NCI-H524 treated with DMSO at 0.1 percent for 48 hours (cell line): ENCODE measurements around the gene FASN.

Experiments used
- DNase-seq: peaks from one replicate; lab custom pipeline; 2025; lab: John Stamatoyannopoulos, UW

FASN gene

DNA sequence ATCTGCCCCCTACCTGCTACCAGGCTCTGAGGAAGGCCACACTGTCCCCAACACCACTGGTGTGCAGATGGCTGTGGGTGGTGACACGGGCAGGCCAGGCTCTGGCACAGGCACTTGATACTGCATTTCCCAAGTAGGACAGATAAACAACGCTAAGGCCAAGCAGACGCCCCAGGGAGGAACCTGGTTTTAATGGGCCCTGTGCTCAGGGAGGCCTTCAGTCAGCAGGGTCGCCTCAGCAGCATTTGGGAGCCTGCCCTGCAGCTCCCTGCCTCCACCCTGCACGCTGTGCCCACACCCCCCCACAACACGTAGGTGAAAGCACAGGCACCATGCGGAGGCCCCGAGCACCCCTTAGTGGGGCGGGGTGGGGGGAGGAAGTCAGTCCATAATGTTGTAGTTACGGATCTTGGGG, 3.3 kb upstream of the FASN start:
- no peak for DNase-seq

DNA sequence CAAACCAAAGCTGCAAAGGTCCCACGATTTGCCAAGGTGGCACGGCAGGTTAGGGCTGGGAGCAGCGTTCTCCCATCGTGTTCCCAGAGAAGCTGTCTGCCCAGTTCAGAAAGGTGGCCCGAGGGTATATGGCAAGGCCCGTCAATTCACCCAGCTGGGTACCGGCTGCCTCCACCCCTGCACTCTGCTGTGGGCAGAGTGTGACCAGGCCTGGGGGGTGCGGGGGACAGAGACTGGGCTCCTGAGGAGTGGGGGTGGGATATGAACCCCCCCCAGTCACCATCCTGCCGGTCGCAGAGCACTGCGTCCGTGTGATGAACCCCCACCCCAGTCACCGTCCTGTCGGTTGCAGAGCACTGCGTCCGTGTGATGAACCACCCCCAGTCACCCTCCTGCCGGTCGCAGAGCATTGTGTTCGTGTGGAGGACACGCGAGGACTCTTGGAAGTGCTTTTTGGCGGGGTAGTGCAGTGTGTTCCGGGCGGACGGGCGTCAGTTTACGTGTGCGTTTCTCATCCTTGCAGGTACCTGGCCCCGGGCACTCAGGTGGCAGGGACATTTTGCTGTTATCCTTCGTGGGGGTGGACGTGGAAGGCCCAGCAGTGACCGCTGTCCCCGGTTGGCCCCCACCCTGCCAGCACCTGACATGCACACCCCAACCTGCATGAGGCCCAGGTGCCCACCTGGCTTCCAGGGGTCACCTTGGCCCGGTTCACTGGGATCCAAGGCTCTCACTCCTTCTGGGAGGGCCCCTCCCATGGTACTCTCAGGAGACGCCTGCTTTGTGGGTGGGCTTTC, 2.7 kb upstream of the FASN start:
- DNase-seq: no peak

DNA sequence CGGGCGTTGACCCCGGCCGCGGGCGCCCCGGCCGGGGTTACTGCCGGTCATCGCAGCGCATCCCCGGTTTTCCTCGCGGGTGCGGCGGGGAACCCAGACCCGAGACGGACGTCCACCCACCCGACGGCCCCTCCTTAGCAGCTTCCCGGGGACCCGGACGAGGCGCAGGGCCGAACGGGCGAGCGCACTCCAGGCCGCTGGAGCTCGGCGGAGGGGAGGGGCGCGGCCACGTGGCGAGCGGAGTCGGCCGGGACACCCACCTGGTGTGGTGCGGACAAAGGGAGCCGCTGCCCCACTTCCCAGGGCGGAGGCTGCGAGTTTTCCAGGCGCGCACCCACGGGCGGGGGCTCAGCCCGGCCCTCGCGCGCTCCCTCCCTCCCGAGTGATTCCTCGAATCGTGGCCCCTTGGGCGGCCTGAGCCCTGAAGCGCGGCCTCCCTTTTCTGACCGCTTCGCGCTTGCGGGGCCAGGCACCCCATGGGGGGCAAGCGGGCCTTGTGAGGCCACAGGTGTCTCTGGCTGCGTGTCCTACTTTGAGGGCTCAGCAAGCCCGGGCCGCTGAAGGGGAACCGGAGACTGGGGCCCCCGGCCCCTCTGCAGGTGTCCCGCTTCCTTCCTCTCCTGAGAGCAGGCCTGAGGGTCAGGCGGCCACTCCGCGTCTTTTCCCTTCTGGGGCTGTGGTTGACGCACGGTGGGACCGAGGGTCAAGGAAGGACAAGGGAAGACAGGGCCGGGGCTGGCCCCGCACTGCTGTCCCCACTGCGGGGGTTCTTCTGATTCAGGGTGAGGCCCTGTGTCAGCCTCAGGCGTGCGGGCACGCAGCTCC, 1.1 kb upstream of the FASN start:
- no peak for DNase-seq

DNA sequence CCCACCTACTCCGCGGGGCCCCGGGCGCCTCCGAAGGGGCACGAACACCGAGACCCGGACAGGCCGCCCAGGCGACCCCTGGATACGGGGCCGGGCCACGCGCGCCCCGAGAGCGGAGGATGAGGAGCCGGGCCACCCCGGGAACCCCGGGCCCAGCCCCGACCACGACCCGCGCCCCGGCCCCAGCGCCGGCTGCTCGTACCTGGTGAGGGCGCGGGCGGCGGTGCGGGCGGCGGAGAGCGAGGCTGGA, 192 bp downstream of the FASN start:
- DNase-seq: no peak

DNA sequence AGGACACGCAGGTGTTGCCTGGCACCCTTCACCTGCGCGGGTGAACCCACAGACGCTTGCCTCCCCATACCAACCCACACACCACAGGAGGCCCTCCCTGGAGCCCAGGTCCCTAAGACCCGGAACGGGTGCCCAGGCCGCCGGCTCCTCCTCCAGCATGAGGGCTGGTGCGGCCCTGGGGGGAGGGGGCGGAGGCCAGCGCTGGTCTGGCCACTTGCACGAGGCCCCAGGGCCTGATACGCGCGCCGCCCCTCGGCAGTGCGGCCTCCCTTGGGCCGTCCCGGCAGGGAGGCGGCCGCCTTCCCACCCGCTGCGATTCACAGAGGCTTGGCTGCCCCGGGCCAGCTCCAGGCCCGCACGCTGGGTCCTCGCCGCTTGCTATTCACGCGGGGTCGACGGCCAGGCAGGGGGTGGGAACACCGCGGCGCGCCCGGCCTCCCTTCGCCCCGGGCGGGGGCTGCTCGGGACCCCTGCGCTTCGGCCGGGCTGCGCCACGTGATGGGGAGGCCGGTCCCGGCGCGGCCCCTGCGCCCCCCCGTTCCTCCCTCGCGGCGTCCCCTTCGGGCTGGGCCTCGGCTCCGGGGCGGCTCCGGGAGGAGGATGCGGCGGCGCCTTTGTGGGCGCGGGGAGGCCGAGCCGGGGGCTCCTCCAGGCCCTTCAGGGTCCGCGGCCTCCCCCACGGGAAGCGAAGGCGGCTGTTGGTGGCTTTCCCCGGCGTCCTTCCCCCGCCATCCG, 685 bp downstream of the FASN start:
- DNase-seq: no peak

DNA sequence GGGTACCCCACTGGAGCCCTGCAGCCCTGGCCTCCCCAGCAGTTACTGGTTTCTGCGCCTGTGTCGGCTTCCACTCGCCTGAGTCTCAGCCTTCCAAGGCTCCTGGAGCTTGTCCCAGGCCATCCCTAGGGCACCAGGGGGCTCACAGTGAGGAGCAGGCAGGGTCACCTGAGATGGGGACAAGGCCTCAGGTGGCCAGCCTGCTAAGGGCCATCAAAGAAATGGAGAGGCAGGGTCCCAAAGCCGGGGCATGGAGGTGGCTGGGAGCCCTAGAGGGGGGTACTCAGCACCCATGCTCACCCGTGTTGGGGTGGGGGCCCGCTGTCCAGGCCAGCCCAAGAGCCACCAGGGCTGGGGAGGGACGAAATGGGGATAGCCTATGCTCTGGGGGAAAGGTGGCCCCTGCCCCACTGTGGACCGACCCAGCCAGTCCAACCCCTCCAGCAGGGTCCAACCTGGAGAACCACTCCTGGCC, 1.3 kb downstream of the FASN start:
- DNase-seq: no peak

DNA sequence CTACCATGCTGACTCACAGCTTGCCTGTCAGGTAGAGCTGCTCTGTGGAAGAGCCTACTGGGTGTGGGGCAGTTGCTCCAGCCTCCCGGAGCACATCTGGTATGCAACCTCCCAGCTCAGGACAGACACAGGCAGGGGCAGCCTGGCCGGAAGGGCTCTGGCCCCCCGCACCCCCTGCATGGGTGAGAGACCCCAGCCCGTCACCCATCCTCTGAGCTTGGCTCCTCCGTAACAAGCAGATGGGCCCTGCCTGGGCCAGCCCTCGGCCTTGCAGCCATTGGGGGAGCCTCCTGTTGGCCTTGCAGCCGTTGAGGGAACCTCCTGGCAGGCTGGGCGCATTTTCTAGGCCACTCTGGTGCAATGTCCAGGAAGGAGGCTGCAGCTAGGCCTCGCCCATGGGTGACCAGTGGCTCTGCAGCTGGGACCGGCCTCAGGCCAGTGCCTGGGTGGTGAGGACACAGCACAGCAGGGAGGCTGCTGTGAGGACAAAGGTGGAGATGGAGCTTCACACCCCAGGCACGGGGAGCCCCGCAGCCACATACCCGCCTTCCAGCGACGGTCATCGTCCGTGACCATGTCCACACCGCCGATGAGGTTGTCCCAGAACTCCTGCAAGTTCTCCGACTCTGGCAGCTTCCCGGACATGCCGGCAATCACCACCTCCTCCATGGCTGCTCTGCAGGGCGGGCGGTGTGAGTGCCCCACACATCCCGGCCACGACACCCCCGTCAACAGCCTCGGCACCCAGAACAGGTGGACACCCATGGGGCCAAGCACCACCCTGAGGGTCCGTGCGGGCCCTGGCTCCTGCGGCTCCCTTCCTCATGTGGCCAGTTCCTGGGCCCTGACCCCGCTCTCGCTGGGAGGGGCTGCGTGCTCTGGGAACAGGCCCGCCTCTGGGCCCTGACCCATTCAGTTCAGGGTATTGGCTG, 2.0 kb downstream of the FASN start:
- DNase-seq: no peak

DNA sequence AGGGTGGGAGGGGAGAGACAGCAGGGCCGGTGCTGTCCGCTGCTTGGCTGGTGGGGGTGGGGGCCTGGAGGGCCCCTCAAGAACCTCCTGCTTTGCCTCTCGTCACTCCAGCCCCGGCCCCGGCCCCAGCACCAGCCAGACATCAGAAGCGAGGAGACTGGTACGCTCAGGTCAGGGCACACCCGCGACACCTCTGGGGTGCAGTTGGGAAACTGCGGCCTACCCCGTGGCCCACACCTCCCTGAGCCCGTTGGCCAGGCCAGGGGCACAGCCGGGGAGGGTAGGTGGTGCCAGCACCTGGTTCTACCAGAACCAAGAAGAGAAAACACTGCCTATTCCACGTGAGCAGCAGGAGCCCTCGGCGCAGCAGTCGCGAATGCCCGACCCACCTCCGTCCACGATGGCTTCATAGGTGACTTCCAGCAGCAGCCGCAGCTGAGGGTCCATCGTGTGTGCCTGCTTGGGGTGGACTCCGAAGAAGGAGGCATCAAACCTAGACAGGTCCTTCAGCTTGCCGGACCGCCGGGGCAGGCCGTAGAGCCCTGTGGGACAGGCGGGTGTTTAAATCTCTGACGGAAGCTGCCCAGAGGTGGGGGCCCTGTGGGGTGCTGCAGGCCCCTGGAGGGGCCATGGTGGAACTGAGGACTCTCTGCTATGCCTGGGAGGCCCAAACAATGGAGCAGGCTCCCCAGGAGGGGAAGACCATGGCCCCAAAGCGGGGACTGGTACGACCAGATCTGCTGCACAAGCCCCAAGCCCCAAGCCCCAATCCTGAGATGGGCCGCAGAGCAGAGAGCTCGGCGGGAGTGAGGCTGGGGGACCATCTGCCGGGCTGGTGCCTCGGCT, 2.9 kb downstream of the FASN start:
- DNase-seq: no peak

DNA sequence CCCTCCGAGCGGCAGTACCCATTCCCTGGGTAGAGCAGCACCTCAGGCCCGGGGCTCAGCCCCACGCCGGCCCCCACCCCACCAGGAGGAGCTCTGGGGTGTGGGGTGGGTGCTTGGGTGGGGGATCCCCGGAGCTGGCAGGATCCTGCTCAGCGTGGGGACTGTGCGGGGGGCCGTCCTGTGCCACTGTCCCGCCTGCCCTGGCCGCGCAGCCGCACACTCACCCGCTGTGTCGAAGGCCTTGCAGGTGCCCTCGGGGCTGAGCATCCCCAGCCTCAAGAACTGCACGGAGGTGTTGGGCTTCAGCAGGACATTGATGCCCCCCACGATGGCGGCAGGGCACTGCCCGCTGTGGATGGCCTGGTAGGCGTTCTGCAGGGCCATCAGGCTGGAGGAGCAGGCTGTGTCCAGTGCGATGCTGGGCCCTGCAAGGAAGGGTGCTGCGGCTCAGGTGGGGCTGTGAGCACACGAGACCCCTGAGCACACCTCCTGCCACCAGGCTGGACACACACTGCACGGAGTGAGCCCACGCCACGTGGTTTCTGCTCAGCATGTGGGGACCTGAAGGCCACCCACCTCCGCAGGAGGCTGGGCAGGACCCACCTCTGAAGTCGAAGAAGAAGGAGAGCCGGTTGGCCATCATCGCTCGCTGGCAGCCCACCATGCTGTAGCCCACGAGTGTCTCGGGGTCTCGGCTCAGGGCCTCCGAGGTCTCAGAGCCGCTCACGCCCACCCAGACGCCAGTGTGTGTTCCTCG, 4.9 kb downstream of the FASN start:
- DNase-seq: no peak

DNA sequence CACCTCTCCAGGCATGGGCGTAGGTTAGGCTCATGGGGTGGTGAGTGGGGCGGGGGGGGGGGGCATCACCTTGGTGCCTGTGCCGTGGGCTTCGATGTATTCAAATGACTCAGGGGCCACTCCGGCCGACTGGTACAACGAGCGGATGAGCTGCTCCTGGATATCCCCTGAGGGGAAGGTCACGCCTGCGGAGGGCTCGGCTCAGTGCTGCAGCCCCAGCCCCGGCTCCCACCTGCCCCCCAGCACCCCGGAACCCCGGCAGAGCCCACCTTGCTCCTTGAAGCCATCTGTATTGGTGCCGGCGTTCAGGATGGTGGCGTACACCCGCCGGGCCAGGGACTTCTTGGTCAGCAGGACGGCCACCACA, 5.4 kb downstream of the FASN start:
- no peak for DNase-seq

DNA sequence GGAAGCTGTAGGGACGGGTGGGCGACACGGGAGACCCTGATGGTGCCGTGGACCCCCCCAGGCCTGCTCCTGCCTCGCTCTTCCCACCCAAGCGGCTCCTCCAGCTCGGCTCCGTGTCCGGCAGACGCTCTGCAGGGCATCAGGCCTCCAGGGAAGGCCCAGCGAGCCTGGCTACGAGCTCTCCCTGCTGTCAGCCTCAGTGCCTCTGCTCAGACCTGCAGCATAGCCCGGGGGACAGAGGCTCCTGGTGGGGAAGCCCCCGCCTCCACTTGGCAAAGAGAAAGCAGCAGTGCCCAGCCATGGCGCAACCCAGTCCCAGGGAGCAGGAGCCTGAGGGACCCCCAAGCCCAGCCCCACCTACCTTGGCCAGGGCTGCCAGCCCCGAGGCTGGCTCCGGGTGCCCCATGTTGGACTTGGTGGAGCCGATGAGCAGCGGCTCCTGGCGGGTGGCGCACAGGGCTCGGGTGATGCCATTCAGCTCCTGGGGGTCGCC, 5.9 kb downstream of the FASN start:
- DNase-seq: no peak

DNA sequence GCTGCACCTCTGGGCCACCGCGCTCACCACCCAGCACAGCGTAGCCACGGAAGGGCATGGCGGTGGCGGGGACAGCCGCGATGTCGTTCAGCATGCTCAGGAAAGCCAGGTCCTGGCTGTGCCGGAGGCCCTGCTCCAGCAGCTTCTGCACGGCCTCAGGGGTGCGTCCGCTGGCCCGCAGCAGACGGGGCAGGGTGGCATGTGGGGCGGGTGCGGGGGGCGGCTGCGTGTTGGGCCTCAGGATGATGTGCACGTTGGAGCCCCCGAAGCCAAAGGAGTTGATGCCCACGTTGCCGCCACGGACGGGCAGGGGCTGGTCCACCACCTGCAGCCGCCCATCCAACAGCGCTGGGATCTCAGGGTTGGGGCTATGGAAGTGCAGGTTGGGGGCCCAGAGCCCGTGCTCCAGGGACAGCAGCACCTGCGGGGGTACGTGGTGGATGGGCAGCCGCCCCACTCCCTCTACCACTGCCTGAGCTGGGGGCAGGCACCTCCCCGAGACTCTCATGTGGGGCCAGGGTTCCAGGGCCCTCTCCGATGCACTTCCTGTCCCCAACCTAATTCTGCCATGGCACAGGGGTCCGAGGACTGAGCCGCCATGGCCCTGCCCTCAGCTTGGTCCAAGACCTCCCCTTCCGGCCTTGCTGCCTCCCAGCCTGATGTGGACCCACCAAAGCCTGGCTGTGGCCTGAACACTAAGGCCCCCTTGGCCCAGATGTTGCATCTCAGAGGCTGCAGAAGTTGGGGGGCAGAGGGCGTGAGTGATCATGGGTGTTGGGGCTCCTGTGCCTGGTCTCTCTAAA, 6.6 kb downstream of the FASN start:
- DNase-seq: no peak

DNA sequence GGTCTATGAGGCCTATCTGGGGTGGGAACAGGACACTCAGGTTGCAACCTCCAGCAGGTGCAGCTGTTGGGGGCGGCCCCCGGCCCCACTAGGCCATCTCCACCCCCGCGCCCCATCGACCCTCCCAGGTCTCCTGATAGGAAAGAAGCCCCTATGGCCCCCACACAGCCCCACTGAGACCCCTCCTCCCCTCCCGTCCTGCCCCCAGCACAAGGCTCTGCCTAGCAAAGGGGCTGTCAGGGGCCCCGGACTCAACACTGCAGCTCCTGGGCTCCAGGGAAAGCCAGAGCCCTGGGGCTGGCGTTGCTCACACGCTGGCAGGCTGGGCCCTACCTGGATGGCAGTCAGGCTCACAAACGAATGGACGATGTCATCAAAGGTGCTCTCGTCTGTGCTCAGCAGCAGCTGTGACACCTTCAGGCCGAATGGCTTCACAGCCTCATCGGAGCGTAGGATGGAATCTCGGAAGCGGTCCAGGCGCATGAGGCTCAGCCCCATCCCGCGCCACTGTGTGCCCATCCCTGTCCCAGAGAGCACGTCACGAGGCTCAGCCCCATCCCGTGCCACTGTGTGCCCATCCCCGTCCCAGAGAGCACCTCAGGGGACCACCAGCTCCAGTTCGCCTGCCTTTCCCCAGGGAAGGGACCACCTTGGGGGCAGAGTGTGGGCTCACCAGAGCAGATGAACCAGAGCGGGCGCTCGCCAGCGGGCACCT, 7.3 kb downstream of the FASN start:
- DNase-seq: no peak

DNA sequence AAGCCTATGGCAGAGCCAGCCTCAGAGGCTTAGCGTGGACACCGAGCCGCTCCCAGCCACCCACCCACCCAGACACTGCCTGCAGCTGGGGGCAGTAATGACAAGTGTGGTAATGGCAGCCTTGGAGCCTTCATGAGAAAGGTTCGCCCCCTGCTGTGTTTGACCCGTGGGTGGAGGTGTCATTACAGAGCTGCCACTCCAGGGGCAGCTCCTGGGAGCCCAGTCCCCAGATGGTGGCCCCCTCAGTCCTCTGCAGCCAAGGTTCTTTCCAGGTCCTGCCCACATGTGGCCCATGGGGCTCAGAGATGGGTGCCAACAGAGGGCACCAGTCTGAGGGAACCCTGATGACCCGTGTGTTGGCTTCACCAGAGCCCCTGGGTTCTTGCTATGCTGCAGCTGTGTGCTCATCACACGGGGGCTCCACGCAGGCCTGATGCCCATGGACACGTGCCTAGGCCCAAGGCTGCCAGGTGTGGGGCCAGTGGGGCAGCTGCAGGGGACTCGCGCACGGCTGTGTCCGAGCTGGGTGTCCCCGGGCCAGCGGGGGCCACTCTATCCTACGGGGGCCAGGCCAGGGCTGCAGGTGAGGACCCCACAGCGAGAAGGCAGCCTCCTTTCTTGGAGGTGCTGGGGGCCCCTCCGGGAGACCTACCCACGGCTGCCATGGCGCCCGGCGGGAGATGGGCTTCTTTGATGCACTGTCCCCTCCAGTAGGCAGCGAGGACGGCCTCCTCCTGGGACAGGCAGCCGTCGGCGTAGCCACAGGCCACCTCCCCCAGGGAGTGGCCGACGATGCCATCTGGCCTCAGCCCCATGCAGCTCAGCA, 8.1 kb downstream of the FASN start:
- no peak for DNase-seq

DNA sequence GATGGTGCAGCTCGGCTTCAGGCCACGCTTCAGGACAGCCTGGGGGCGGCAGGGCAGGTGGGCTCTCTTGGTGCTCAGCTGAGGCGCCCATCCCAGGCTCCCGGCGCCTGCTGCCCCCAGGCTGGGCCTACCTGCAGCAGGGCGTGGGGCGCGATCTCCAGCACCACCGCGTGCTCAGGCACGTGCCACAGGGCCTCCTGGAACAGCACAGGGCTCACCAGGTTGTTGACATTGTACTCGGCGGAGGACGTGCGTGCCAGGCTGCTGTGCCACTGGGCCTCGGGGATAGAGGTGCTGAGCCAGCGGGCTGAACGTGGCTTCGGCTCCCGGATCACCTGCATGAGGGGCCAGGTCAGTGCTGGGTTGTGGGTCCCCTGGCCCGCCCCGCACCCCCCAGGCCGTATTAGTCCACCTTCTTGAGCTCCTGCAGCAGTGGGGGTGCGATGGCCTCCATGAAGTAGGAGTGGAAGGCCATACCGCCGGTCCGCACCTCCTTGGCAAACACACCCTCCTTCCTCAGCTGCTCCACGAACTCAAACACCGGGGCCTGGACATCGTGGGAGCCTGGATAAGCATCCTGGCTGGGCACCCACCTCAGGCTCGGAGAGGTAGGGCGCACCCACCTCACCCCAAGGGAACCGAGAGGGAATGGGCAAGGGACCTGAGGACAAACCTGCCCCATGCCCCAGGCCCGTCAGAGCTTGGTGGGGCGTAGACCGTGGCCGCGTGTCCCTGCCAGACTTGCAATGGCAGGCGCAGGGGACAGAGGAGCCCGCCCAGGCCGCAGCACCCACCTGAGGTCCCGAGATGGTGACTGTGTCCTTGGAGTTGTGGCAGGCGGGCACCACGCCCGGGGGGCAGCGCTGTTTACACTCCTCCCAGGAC, 9.0 kb downstream of the FASN start:
- DNase-seq: no peak
